ENCODE measurements around the gene FOXP3. TPM values are rescaled to one million over a fixed set of nuclear protein-coding genes. Genes with fewer than 3 reads are reported as not detected.
A peak's percentile ranks its signal among the peaks of the same experiment; 100 is the strongest.

Gene FOXP3
- total RNA-seq (2022): 0.26 TPM in 1 of 2 replicates, not detected in the other
- Bru-seq, nascent RNA: percentile 11 among the genes with signal in this experiment
- BruChase-seq, experiment 1, labeled RNA remaining after a 6-hour chase: percentile 6 among the genes with signal in this experiment
- percentile 6 among the genes with signal in this experiment for BruChase-seq, experiment 2, labeled RNA remaining after a 2-hour chase
- long read RNA-seq: 0 reads

GRCh38 chrX:49264460-49264859 lies at the start of gene FOXP3:
FOXP3 (minus strand) TSS chrX:49264710; CDS start chrX:49258505, 6,205 bp downstream.
- H3K36me3 Mint-ChIP-seq (ENCODE audit: insufficient read depth, unreplicated experiment): peaks cover 17% of the 10 kb centered on the region
- H3K4me3 Mint-ChIP-seq (ENCODE audit: low read depth, unreplicated experiment): no peak within 1 kb of the TSS
- peaks cover 45% of the 10 kb centered on the region for H3K27me3 Mint-ChIP-seq (ENCODE audit: unreplicated experiment)
- H3K9me3 Mint-ChIP-seq (ENCODE audit: low read depth, unreplicated experiment): no peaks in the 10 kb centered on the region
- no peak for TF ChIP-seq CTCF (IDR thresholded peaks at IDR 0.05; ENCODE audit: unreplicated experiment)
- peaks cover 9% of the 10 kb centered on the region for H3K4me1 Mint-ChIP-seq (ENCODE audit: low read depth, unreplicated experiment)
- no peak within 1 kb of the TSS for H3K27ac Mint-ChIP-seq (ENCODE audit: unreplicated experiment)
- CTCF ChIA-PET: no interaction called here
- intact Hi-C loops (cut with micrococcal nuclease; ENCODE audit: unreplicated experiment): no loop called here
- no TSS peak for BruUV-seq (replicated peaks)
- no peak for DNase-seq

- CTCF ChIA-PET: no interaction called here
- no peak for DNase-seq
- intact Hi-C loops (cut with micrococcal nuclease; ENCODE audit: unreplicated experiment): no loop called here
- Mint-ChIP-seq H3K27me3 (ENCODE audit: unreplicated experiment) (no peaks in the 10 kb centered on the region), H3K4me3 (ENCODE audit: low read depth, unreplicated experiment) (no peak overlapping the region), H3K36me3 (ENCODE audit: insufficient read depth, unreplicated experiment) (no peaks in the 10 kb centered on the region), H3K27ac (ENCODE audit: unreplicated experiment) (no peak overlapping the region), H3K9me3 (ENCODE audit: low read depth, unreplicated experiment) (no peaks in the 10 kb centered on the region), H3K4me1 (ENCODE audit: low read depth, unreplicated experiment) (peaks cover 24% of the 10 kb centered on the region)
- no peak for TF ChIP-seq CTCF (IDR thresholded peaks at IDR 0.05; ENCODE audit: unreplicated experiment)
- no TSS peak for BruUV-seq (replicated peaks)
Observed at GRCh38 chrX:49312176-49312575, 47.7 kb upstream of the FOXP3 start.

- Mint-ChIP-seq H3K9me3 (ENCODE audit: low read depth, unreplicated experiment) (no peaks in the 10 kb centered on the region), H3K27ac (ENCODE audit: unreplicated experiment) (no peak overlapping the region), H3K4me3 (ENCODE audit: low read depth, unreplicated experiment) (no peak overlapping the region), H3K36me3 (ENCODE audit: insufficient read depth, unreplicated experiment) (no peaks in the 10 kb centered on the region), H3K4me1 (ENCODE audit: low read depth, unreplicated experiment) (peaks cover 24% of the 10 kb centered on the region), H3K27me3 (ENCODE audit: unreplicated experiment) (no peaks in the 10 kb centered on the region)
- no peak for DNase-seq
- no TSS peak for BruUV-seq (replicated peaks)
- intact Hi-C loops (cut with micrococcal nuclease; ENCODE audit: unreplicated experiment): no loop called here
- CTCF ChIA-PET: no interaction called here
- TF ChIP-seq CTCF (IDR thresholded peaks at IDR 0.05; ENCODE audit: unreplicated experiment): no peak
Observed at GRCh38 chrX:49310371-49310770, 45.9 kb upstream of the FOXP3 start.

GRCh38 chrX:49309401-49309981 lies 45.0 kb upstream of the FOXP3 start:
- H3K27ac Mint-ChIP-seq (ENCODE audit: unreplicated experiment): peak overlapping the region; percentile 5
- peaks cover 24% of the 10 kb centered on the region for H3K4me1 Mint-ChIP-seq (ENCODE audit: low read depth, unreplicated experiment)
- CTCF ChIA-PET: interaction anchor here (0.6 to 0.8 kb wide), 2 partner anchors 202 to 256 kb away, joined by 3 to 4 read pairs; no protein-coding TSS in a partner anchor

More at GRCh38 chrX:49309401-49309981, 45.0 kb upstream of the FOXP3 start:
- Mint-ChIP-seq H3K4me3 (ENCODE audit: low read depth, unreplicated experiment) (peak overlapping the region; percentile 70), H3K36me3 (ENCODE audit: insufficient read depth, unreplicated experiment) (no peaks in the 10 kb centered on the region), H3K27me3 (ENCODE audit: unreplicated experiment) (no peaks in the 10 kb centered on the region), H3K9me3 (ENCODE audit: low read depth, unreplicated experiment) (no peaks in the 10 kb centered on the region)
- intact Hi-C loops (cut with micrococcal nuclease; ENCODE audit: unreplicated experiment): no loop called here
- TF ChIP-seq CTCF (IDR thresholded peaks at IDR 0.05; ENCODE audit: unreplicated experiment): no peak
- DNase-seq: no peak
- BruUV-seq (replicated peaks): no TSS peak

Data from Calu3 (cell line).